ENCODE measurements around the gene HSP90AA1.

DNA sequence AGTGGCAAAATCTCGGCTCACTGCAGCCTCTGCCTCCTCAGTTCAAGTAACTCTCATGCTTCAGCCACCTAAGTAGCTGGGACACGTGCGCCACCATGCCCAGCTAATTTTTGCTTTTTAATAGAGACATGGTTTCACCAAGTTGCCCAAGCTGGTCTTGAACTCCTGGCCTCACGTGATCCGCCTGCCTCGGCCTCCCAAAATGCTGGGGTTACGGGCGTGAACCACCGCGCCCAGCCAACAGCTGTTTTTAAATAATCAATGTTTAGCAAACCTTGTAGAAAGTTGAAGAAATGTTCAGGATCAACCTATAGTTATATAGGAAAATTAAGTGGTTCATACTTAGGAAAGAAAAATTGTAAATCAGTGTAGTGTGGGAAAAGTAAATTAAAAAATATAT, 6.0 kb upstream of the HSP90AA1 start:
- TF ChIP-seq, protein P1, sequence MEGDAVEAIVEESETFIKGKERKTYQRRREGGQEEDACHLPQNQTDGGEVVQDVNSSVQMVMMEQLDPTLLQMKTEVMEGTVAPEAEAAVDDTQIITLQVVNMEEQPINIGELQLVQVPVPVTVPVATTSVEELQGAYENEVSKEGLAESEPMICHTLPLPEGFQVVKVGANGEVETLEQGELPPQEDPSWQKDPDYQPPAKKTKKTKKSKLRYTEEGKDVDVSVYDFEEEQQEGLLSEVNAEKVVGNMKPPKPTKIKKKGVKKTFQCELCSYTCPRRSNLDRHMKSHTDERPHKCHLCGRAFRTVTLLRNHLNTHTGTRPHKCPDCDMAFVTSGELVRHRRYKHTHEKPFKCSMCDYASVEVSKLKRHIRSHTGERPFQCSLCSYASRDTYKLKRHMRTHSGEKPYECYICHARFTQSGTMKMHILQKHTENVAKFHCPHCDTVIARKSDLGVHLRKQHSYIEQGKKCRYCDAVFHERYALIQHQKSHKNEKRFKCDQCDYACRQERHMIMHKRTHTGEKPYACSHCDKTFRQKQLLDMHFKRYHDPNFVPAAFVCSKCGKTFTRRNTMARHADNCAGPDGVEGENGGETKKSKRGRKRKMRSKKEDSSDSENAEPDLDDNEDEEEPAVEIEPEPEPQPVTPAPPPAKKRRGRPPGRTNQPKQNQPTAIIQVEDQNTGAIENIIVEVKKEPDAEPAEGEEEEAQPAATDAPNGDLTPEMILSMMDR (conservative IDR thresholded peaks at IDR 0.05; ENCODE audit: low read length), result no peak
- TF ChIP-seq EZH2phosphoT487 (IDR thresholded peaks at IDR 0.05; ENCODE audit: borderline replicate concordance), result no peak

Data from Loucy (cell line).